K562 (cell line): Measurements from ENCODE around the gene ACOT7. TPM values are rescaled to one million over a fixed set of nuclear protein-coding genes. Genes with fewer than 3 reads are reported as not detected.

ENCODE experiments used
- ATAC-seq: fragments of 200-7000 bp; cut with Tn5 transposase; 3 replicates; pipeline ENCODE4 v1.9.1; 2020; ENCODE audit warnings: moderate library complexity
- BruUV-seq: library from RNA; stranded (reverse); fragments of 400-500 nt; replicated peaks from 2 replicates; lab custom pipeline; 2021; lab: Mats Ljungman, UMichigan
- CTCF ChIA-PET: fragments of 300-600 bp; formaldehyde crosslinking; extraction: SDS; loops from one replicate; lab custom pipeline; 2021; ENCODE audit warnings: low intra/inter-chr PET ratio; lab: Yijun Ruan, JAX
- POLR2A ChIA-PET: fragments of 300-600, 350-650 bp; sonication (Branson Sonifier 250); formaldehyde crosslinking; extraction: SDS; loops from one replicate; lab custom pipeline; 2021; ENCODE audit warnings: antibody characterized with exemption, inconsistent platforms; lab: Yijun Ruan, JAX
- DNase-seq, 4 experiments: peaks; one replicate each; pipeline versions ENCODE4 v3.0.0 to v3.0.0-alpha.2; 2011 to 2018; ENCODE audit warnings: low spot score in 3 of 4, mixed read lengths in 3 of 4; ENCODE audit errors: extremely low read depth in 1 of 4
- FAIRE-seq: peaks from 2 replicates; lab custom pipeline; 2011; peaks lifted over from hg19 to GRCh38; lab: Jason Lieb, UNC
- H2AFZ ChIP-seq: 2 replicates; pipeline ENCODE4 v1.6.0; 2011; ENCODE audit warnings: low read depth, low read length, control low read depth, inconsistent platforms
- H3K27ac ChIP-seq: fragments of 200-600 bp; 3 replicates; pipeline ENCODE4 v1.8.0; 2011; ENCODE audit warnings: low read depth, mild to moderate bottlenecking, control low read depth, inconsistent platforms, low read length, moderate library complexity, mixed read lengths; ENCODE audit errors: extremely low read depth
- H3K27me3 ChIP-seq, 2 experiments: fragments of 300-600 bp in 1 of 2; 2 replicates in 1 of 2; 3 replicates in 1 of 2; pipeline versions ENCODE4 v1.6.0 to v1.8.0; 2011; ENCODE audit warnings: inconsistent platforms in 2 of 2, low read length in 2 of 2, mild to moderate bottlenecking in 1 of 2, mixed read lengths in 1 of 2, moderate library complexity in 1 of 2; ENCODE audit not compliant: control insufficient read depth in 2 of 2, insufficient read depth in 2 of 2
- H3K36me3 ChIP-seq: fragments of 300-600 bp; 3 replicates; pipeline ENCODE4 v1.8.0; 2011; ENCODE audit warnings: mild to moderate bottlenecking, low read length, inconsistent platforms; ENCODE audit not compliant: control insufficient read depth, insufficient read depth
- H3K4me1 ChIP-seq, 2 experiments: fragments of 200-600 bp in 1 of 2; replicated peaks in 1 of 2; 2 replicates in 1 of 2; 3 replicates in 1 of 2; pipeline versions ENCODE4 v1.5.1 to v1.8.0; 2011; ENCODE audit warnings: inconsistent platforms in 2 of 2, low read length in 2 of 2, mild to moderate bottlenecking in 1 of 2, mixed read lengths in 1 of 2, moderate library complexity in 1 of 2; ENCODE audit not compliant: control insufficient read depth in 2 of 2, insufficient read depth in 2 of 2
- H3K4me2 ChIP-seq: 2 replicates; pipeline ENCODE4 v1.6.1; 2011; ENCODE audit warnings: low read length, control low read depth, inconsistent platforms, mixed read lengths; ENCODE audit not compliant: insufficient read depth
- H3K4me3 ChIP-seq: fragments of 200-600 bp; sonication (generic), shearing (Covaris generic); 2 replicates; pipeline ENCODE4 v1.5.1; 2016; ENCODE audit warnings: control low read depth, inconsistent platforms
- H3K79me2 ChIP-seq: fragments of 200-600 bp; 3 replicates; pipeline ENCODE4 v1.8.0; 2011; ENCODE audit warnings: low read length, inconsistent platforms; ENCODE audit not compliant: control insufficient read depth, insufficient read depth
- H3K9ac ChIP-seq, 2 experiments: 2 replicates each; pipeline versions ENCODE4 v1.6.0 to v1.6.1; 2011; ENCODE audit warnings: low read depth in 2 of 2, low read length in 2 of 2, control low read depth in 1 of 2, inconsistent platforms in 1 of 2, mild to moderate bottlenecking in 1 of 2, mixed read lengths in 1 of 2; ENCODE audit not compliant: insufficient read depth in 1 of 2
- H3K9me1 ChIP-seq: one replicate; pipeline ENCODE4 v1.6.0; 2011; ENCODE audit warnings: inconsistent platforms, mild to moderate bottlenecking, low read length, moderate library complexity; ENCODE audit not compliant: control insufficient read depth, insufficient read depth
- H3K9me3 ChIP-seq: replicated peaks from 2 replicates; pipeline ENCODE4 v1.5.1; 2011; ENCODE audit warnings: low read depth, low read length, inconsistent platforms; ENCODE audit not compliant: control insufficient read depth, insufficient read depth
- H4K20me1 ChIP-seq: replicated peaks from 2 replicates; pipeline ENCODE4 v1.6.1; 2011; ENCODE audit warnings: low read length, inconsistent platforms, mixed read lengths; ENCODE audit not compliant: control insufficient read depth, insufficient read depth
- BMI1 ChIP-seq: fragments of 150-350 bp; IDR thresholded peaks from 2 replicates; pipeline ENCODE4 v1.6.1; 2014; ENCODE audit warnings: low read length
- EGR1 ChIP-seq: fragments of 450-650 bp; conservative IDR thresholded peaks from 2 replicates; pipeline ENCODE4 v1.6.1; 2017; ENCODE audit warnings: mild to moderate bottlenecking
- HMG20B ChIP-seq: fragments of 250-450 bp; sonication (Bioruptor Pico); IDR thresholded peaks from 2 replicates; pipeline ENCODE4 v1.5.0; 2021; ENCODE audit warnings: mild to moderate bottlenecking
- SP1 ChIP-seq: sonication (generic); formaldehyde crosslinking; IDR thresholded peaks from 2 replicates; pipeline ENCODE4 v1.8.1; 2022; ENCODE audit warnings: mild to moderate bottlenecking, missing genetic modification reagents
- TCF15 ChIP-seq: fragments of 250-450 bp; sonication (Bioruptor Pico); IDR thresholded peaks from 2 replicates; pipeline ENCODE4 v1.8.0; 2022; ENCODE audit warnings: moderate library complexity, mild to moderate bottlenecking, inconsistent platforms
- TRIM24 ChIP-seq, 2 experiments: fragments of 450-650 bp; IDR thresholded peaks; 2 replicates each; pipeline ENCODE4 v1.6.1; 2016
- ZNF212 ChIP-seq: fragments of 450-650 bp; formaldehyde crosslinking; IDR thresholded peaks from 2 replicates; pipeline ENCODE4 v1.4.0; 2020; ENCODE audit warnings: mild to moderate bottlenecking
- ZNF764 ChIP-seq: fragments of 250-450 bp; sonication (Bioruptor Pico); IDR thresholded peaks from 2 replicates; pipeline ENCODE4 v1.4.0; 2020; ENCODE audit warnings: low read depth, mild to moderate bottlenecking, moderate library complexity
- WGBS: fragments of 100-300 bp; shearing (Covaris generic); methylation state at CpG from one replicate; pipeline ENCODE4 v1.1.6; 2016; ENCODE audit warnings: low coverage, mixed read lengths; ENCODE audit not compliant: insufficient coverage; ENCODE audit errors: missing lambda C conversion rate; 5-methylcytosine and 5-hydroxymethylcytosine counted together
- in situ Hi-C: fragments of 300-500 bp; cut with MboI; formaldehyde crosslinking; loops from 4 replicates; pipeline ENCODE4 v1.15.0; 2018; ENCODE audit warnings: inconsistent platforms, mixed read lengths
- intact Hi-C: fragments of 100-400 bp; cut with micrococcal nuclease; formaldehyde crosslinking; loops from 2 replicates; pipeline ENCODE4 v1.14.2; 2022
- polyA plus RNA-seq, 8 experiments: library from polyadenylated mRNA; depleted of rRNA in 4 of 8; stranded (reverse) in 5 of 8; unstranded in 3 of 8; fragments of >200 nt; fragmentation: Nextera tagmentation in 2 of 8; fragmentation: Illumina TruSeq in 1 of 8; extraction: Ambion mirVana in 2 of 8; extraction: Trizol in 1 of 8; gene quantifications; 2 replicates each; pipeline versions ENCODE4 v1.2.1 to v1.2.3, GENCODE V29; 2011 to 2014; ENCODE audit warnings: inconsistent platforms in 1 of 8, missing spikeins in 1 of 8
- total RNA-seq, 7 experiments: library from RNA; depleted of rRNA in 6 of 7; stranded (reverse); fragments of >200 nt in 6 of 7; fragmentation: Illumina TruSeq in 2 of 7; extraction: Trizol in 2 of 7; gene quantifications; 2 replicates each; pipeline versions ENCODE4 v1.2.1 to v1.2.3, GENCODE V29; 2011 to 2021; ENCODE audit warnings: low replicate concordance in 1 of 7
- TF ChIP-seq, protein P1 (sequence below): sonication (generic); formaldehyde crosslinking; IDR thresholded peaks from 2 replicates; pipeline ENCODE4 v1.8.0; 2022; ENCODE audit warnings: missing genetic modification reagents, mild to moderate bottlenecking, moderate library complexity, borderline replicate concordance
- TF ChIP-seq, protein P2 (sequence below): fragments of 250-450 bp; sonication (Bioruptor Pico); IDR thresholded peaks from 2 replicates; pipeline ENCODE4 v1.9.0; 2021; ENCODE audit warnings: mild to moderate bottlenecking
- TF ChIP-seq, protein P3 (sequence below): fragments of 450-650 bp; IDR thresholded peaks from 2 replicates; pipeline ENCODE4 v1.6.1; 2016; ENCODE audit warnings: mild to moderate bottlenecking

Gene ACOT7
- total and polyA plus RNA-seq, 9 of the 15 experiments (the other 6 are each of a cell fraction or from before 2014, with no cell fraction given), result 7.0 to 92.6 (median 37.2) TPM

GRCh38 chr1:6299557-6300165 is 93.9 kb downstream of the ACOT7 start:
- DNase-seq, result no peak
- Histone ChIP-seq H3K36me3 (0 out of 3 replicates have a peak, but pooled peaks cover 2% of the 10 kb centered on the region), H3K4me1 (peaks cover 0 to 14% of the 10 kb centered on the region in 2 experiments; a peak in 2 of 5 replicates), H3K9me1 (no peaks in the 10 kb centered on the region), H3K9ac (no peak overlapping the region), H3K27me3 (no peaks in the 10 kb centered on the region), H3K27ac (no peak overlapping the region), H3K4me2 (no peak overlapping the region), H3K79me2 (no peaks in the 10 kb centered on the region), H3K4me3 (no peak overlapping the region), H4K20me1 (peaks cover 13% of the 10 kb centered on the region), H2AFZ (no peak overlapping the region), H3K9me3 (no peaks in the 10 kb centered on the region)
- no peak for ATAC-seq
- intact Hi-C loops (no loop called here), in situ Hi-C loops (no loop called here)
- FAIRE-seq, result no peak
- ChIA-PET CTCF (no interaction called here), POLR2A (no interaction called here)
- WGBS, result 74% methylated on average over 15 of the region's 15 CpGs
- BruUV-seq, result no TSS peak
- TF ChIP-seq TCF15 (CRISPR knock-in tag), result no peak
- TF ChIP-seq, protein P1, sequence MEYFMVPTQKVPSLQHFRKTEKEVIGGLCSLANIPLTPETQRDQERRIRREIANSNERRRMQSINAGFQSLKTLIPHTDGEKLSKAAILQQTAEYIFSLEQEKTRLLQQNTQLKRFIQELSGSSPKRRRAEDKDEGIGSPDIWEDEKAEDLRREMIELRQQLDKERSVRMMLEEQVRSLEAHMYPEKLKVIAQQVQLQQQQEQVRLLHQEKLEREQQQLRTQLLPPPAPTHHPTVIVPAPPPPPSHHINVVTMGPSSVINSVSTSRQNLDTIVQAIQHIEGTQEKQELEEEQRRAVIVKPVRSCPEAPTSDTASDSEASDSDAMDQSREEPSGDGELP, result 0 out of 2 replicates have a peak, but pooled peaks have one; percentile 5

DNA sequence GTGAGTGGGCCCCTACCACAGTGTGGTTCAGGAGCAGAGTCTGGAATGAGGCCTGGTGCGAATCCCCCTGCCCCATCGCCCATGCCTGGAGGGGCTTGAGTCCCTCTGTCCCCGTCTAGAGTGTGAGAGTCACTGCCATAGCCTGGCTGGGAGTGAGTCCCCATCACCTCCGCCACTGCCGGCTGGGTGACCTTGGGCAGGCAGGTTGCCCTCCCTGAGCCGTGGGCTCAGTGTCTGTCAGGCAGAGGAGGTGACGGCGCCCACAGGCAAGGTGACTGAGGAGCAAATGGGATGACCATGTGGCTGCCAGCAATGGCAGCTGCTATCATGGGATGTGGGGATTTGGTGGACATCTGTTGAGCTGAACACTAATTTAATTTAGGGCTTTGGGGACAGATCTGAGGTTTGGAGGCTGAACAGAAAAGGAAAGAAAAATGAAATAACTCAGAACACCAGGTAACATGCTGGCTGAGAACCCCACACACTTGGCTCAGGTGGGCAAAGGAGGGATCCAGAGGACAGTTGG is 94.6 kb downstream of the ACOT7 start:
- DNase-seq, result no peak
- no peak for ATAC-seq
- H3K9me3 ChIP-seq, result no peaks in the 10 kb centered on the region
- ChIA-PET POLR2A (no interaction called here), CTCF (no interaction called here)
- no peak for FAIRE-seq
- H3K36me3 ChIP-seq, result peaks cover 3% of the 10 kb centered on the region; the same call in 1 of the 3 replicates
- 64% methylated on average over 8 of the region's 8 CpGs for WGBS
- in situ Hi-C loops, result no loop called here
- H4K20me1 ChIP-seq, result peaks cover 13% of the 10 kb centered on the region
- H2AFZ ChIP-seq, result no peak overlapping the region
- no peaks in the 10 kb centered on the region for H3K9me1 ChIP-seq
- peaks cover 0 to 13% of the 10 kb centered on the region in 2 experiments; a peak in 2 of 5 replicates for H3K4me1 ChIP-seq
- H3K79me2 ChIP-seq, result no peaks in the 10 kb centered on the region
- H3K9ac ChIP-seq, result no peak overlapping the region
- intact Hi-C loops, result no loop called here
- no peak overlapping the region for H3K27ac ChIP-seq
- H3K27me3 ChIP-seq, result no peaks in the 10 kb centered on the region
- H3K4me3 ChIP-seq, result no peak overlapping the region
- no TSS peak for BruUV-seq
- H3K4me2 ChIP-seq, result no peak overlapping the region
- TF ChIP-seq BMI1, result no peak
- TF ChIP-seq, protein P2, sequence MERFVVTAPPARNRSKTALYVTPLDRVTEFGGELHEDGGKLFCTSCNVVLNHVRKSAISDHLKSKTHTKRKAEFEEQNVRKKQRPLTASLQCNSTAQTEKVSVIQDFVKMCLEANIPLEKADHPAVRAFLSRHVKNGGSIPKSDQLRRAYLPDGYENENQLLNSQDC (CRISPR knock-in tag), result no peak
- TF ChIP-seq, protein P3, sequence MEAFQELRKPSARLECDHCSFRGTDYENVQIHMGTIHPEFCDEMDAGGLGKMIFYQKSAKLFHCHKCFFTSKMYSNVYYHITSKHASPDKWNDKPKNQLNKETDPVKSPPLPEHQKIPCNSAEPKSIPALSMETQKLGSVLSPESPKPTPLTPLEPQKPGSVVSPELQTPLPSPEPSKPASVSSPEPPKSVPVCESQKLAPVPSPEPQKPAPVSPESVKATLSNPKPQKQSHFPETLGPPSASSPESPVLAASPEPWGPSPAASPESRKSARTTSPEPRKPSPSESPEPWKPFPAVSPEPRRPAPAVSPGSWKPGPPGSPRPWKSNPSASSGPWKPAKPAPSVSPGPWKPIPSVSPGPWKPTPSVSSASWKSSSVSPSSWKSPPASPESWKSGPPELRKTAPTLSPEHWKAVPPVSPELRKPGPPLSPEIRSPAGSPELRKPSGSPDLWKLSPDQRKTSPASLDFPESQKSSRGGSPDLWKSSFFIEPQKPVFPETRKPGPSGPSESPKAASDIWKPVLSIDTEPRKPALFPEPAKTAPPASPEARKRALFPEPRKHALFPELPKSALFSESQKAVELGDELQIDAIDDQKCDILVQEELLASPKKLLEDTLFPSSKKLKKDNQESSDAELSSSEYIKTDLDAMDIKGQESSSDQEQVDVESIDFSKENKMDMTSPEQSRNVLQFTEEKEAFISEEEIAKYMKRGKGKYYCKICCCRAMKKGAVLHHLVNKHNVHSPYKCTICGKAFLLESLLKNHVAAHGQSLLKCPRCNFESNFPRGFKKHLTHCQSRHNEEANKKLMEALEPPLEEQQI, result no peak
- no peak for TF ChIP-seq ZNF764 (CRISPR knock-in tag)
- no peak for TF ChIP-seq EGR1
- TF ChIP-seq HMG20B, result no peak
- no peak for TF ChIP-seq TRIM24 (IDR thresholded peaks at IDR 0.05)
- TF ChIP-seq ZNF212, result no peak
- TF ChIP-seq SP1 (CRISPR knock-in tag), result no peak
